H9 (cell line): ENCODE results near the gene P2RY12. TPM values are rescaled to one million over a fixed set of nuclear protein-coding genes. Genes with fewer than 3 reads are reported as not detected.

ENCODE experiments used
- DNase-seq: peaks from one replicate; pipeline ENCODE4 v3.0.0-alpha.2; 2017
- H2AFZ ChIP-seq: one replicate; pipeline ENCODE4 v1.6.1; 2013; ENCODE audit warnings: mild to moderate bottlenecking, low read length, control low read depth, moderate library complexity
- H2AK5ac ChIP-seq: 2 replicates; pipeline ENCODE4 v1.6.1; 2013; ENCODE audit warnings: low read length, control low read depth, mixed read lengths; ENCODE audit not compliant: insufficient read length
- H2BK120ac ChIP-seq: one replicate; pipeline ENCODE4 v1.6.1; 2013; ENCODE audit warnings: low read depth, mild to moderate bottlenecking, low read length, control low read depth, inconsistent platforms; ENCODE audit not compliant: poor library complexity, severe bottlenecking
- H2BK12ac ChIP-seq: 2 replicates; pipeline ENCODE4 v1.6.1; 2013; ENCODE audit warnings: low read length, control low read depth, mixed read lengths, low read depth; ENCODE audit not compliant: insufficient read length
- H2BK15ac ChIP-seq: 2 replicates; pipeline ENCODE4 v1.6.1; 2013; ENCODE audit warnings: low read depth, low read length, control low read depth
- H2BK20ac ChIP-seq: one replicate; pipeline ENCODE4 v1.6.1; 2013; ENCODE audit warnings: low read depth, mild to moderate bottlenecking, low read length, control low read depth, inconsistent platforms; ENCODE audit not compliant: poor library complexity, severe bottlenecking
- H2BK5ac ChIP-seq: 2 replicates; pipeline ENCODE4 v1.6.1; 2013; ENCODE audit warnings: low read length, control low read depth, mixed read lengths; ENCODE audit not compliant: insufficient read length
- H3K14ac ChIP-seq: 2 replicates; pipeline ENCODE4 v1.6.1; 2013; ENCODE audit warnings: low read length, control low read depth; ENCODE audit not compliant: insufficient read depth
- H3K18ac ChIP-seq: 2 replicates; pipeline ENCODE4 v1.6.1; 2013; ENCODE audit warnings: low read depth, mild to moderate bottlenecking, mixed read lengths, low read length, control low read depth; ENCODE audit not compliant: insufficient read length
- H3K23ac ChIP-seq: 2 replicates; pipeline ENCODE4 v1.6.1; 2013; ENCODE audit warnings: low read length, control low read depth, mixed read lengths, low read depth; ENCODE audit not compliant: insufficient read length
- H3K23me2 ChIP-seq: 2 replicates; pipeline ENCODE4 v1.6.1; 2013; ENCODE audit warnings: low read depth, mild to moderate bottlenecking, mixed read lengths, low read length, control low read depth; ENCODE audit not compliant: insufficient read length, poor library complexity, severe bottlenecking
- H3K27ac ChIP-seq: 2 replicates; pipeline ENCODE4 v1.5.1; 2013; ENCODE audit warnings: low read length, control low read depth, mixed read lengths, low read depth; ENCODE audit not compliant: insufficient read length
- H3K27me3 ChIP-seq: 2 replicates; pipeline ENCODE4 v1.6.1; 2013; ENCODE audit warnings: low read length, control low read depth, inconsistent platforms; ENCODE audit not compliant: insufficient read depth
- H3K4ac ChIP-seq: 2 replicates; pipeline ENCODE4 v1.6.1; 2013; ENCODE audit warnings: low read depth, mild to moderate bottlenecking, control low read depth, inconsistent platforms, low read length, moderate library complexity
- H3K4me1 ChIP-seq: 2 replicates; pipeline ENCODE4 v1.6.1; 2013; ENCODE audit warnings: low read length, control low read depth, inconsistent platforms; ENCODE audit not compliant: insufficient read depth
- H3K4me2 ChIP-seq: 2 replicates; pipeline ENCODE4 v1.6.1; 2013; ENCODE audit warnings: low read length, control low read depth, mixed read lengths; ENCODE audit not compliant: insufficient read length, insufficient read depth
- H3K56ac ChIP-seq: 2 replicates; pipeline ENCODE4 v1.6.1; 2013; ENCODE audit warnings: low read depth, mild to moderate bottlenecking, mixed read lengths, low read length, control low read depth; ENCODE audit not compliant: insufficient read length
- H3K79me1 ChIP-seq: 2 replicates; pipeline ENCODE4 v1.6.1; 2013; ENCODE audit warnings: low read depth, mild to moderate bottlenecking, moderate library complexity, low read length, control low read depth, inconsistent platforms; ENCODE audit not compliant: insufficient read depth, poor library complexity, severe bottlenecking
- H3K79me2 ChIP-seq: 2 replicates; pipeline ENCODE4 v1.6.1; 2013; ENCODE audit warnings: low read length, control low read depth, inconsistent platforms; ENCODE audit not compliant: insufficient read depth
- H3K9ac ChIP-seq: 2 replicates; pipeline ENCODE4 v1.6.1; 2013; ENCODE audit warnings: low read length, control low read depth, mixed read lengths; ENCODE audit not compliant: insufficient read length; ENCODE audit errors: extremely low read depth
- H3K9me3 ChIP-seq: one replicate; pipeline ENCODE4 v1.6.1; 2013; ENCODE audit warnings: low read depth, low read length, inconsistent platforms; ENCODE audit not compliant: control insufficient read depth
- H3T11ph ChIP-seq: one replicate; pipeline ENCODE4 v1.6.1; 2013; ENCODE audit warnings: mild to moderate bottlenecking, low read length, control low read depth, inconsistent platforms
- H4K20me1 ChIP-seq: one replicate; pipeline ENCODE4 v1.6.1; 2013; ENCODE audit not compliant: control insufficient read depth, insufficient read length, insufficient read depth
- H4K5ac ChIP-seq: 2 replicates; pipeline ENCODE4 v1.6.1; 2013; ENCODE audit warnings: low read depth, mild to moderate bottlenecking, mixed read lengths, low read length, control low read depth; ENCODE audit not compliant: insufficient read length
- H4K8ac ChIP-seq: replicated peaks from 2 replicates; pipeline ENCODE4 v1.6.1; 2013; ENCODE audit warnings: low read length, control low read depth, mixed read lengths, low read depth; ENCODE audit not compliant: insufficient read length
- H4K91ac ChIP-seq: 2 replicates; pipeline ENCODE4 v1.6.1; 2013; ENCODE audit warnings: low read depth, mild to moderate bottlenecking, moderate library complexity, mixed read lengths, low read length, control low read depth; ENCODE audit not compliant: insufficient read length
- H3K27ac Mint-ChIP-seq, 3 experiments: 2 replicates in 2 of 3; 3 replicates in 1 of 3; pipeline ENCODE4 v1.8.0; 2020 to 2021; ENCODE audit warnings: mixed read lengths in 3 of 3, mild to moderate bottlenecking in 1 of 3, moderate library complexity in 1 of 3
- H3K27me3 Mint-ChIP-seq: 2 replicates; pipeline ENCODE4 v1.8.0; 2021; ENCODE audit warnings: low read depth, mild to moderate bottlenecking, moderate library complexity, mixed read lengths
- H3K36me3 Mint-ChIP-seq, 3 experiments: 2 replicates in 2 of 3; 3 replicates in 1 of 3; pipeline ENCODE4 v1.8.0; 2020 to 2021; ENCODE audit warnings: low read depth in 3 of 3, mixed read lengths in 3 of 3; ENCODE audit not compliant: insufficient read depth in 1 of 3
- H3K4me1 Mint-ChIP-seq, 2 experiments: 2 replicates each; pipeline ENCODE4 v1.8.0; 2020; ENCODE audit warnings: mixed read lengths in 2 of 2
- H3K4me3 Mint-ChIP-seq, 2 experiments: 2 replicates in 1 of 2; 3 replicates in 1 of 2; pipeline ENCODE4 v1.8.0; 2020 to 2021; ENCODE audit warnings: mild to moderate bottlenecking in 2 of 2, mixed read lengths in 2 of 2, moderate library complexity in 1 of 2
- H3K9me3 Mint-ChIP-seq, 2 experiments: 2 replicates in 1 of 2; 3 replicates in 1 of 2; pipeline ENCODE4 v1.8.0; 2020; ENCODE audit warnings: mild to moderate bottlenecking in 2 of 2, mixed read lengths in 2 of 2, moderate library complexity in 1 of 2
- CTCF ChIP-seq: fragments of 200-600 bp; sonication (generic); conservative IDR thresholded peaks from 3 replicates; pipeline ENCODE4 v1.8.0; 2021; ENCODE audit warnings: antibody characterized with exemption, mild to moderate bottlenecking
- WGBS: extraction: QIAGEN DNeasy Blood & Tissue Kit; methylation state at CpG from one replicate; pipeline ENCODE4 v1.1.7; 2013; ENCODE audit warnings: missing lambda C conversion rate, low lambda C conversion rate, mixed read lengths; ENCODE audit not compliant: insufficient read length; ENCODE audit errors: extremely low coverage; 5-methylcytosine and 5-hydroxymethylcytosine counted together
- total RNA-seq: library from RNA; stranded (reverse); gene quantifications from 2 replicates; pipeline ENCODE4 v1.2.1, GENCODE V29; 2021

The P2RY12 gene
- total RNA-seq, 1 experiment from 2014 or later: not detected

DNA sequence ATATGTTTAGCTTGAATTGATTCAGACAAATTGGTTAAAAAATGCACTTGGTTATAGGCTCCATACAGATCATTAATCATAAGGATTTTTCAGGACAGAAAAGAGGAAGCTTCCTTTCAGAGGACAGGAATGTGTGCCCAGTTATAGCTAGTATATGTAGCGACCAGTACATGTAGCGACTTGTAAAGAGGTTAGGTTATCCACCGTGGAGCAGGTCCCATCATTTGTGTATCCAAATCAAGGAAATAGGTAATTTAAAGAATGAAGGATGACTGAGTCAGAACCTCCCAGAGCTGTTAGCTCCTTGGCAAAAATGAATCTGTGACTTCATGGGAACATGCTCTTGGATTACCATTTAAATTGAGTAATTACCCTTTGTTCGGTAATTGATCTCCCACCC is 15.8 kb upstream of the P2RY12 start:
- Histone ChIP-seq H2BK15ac (no peak overlapping the region), H2BK20ac (no peak overlapping the region), H3K27me3 (no peaks in the 10 kb centered on the region), H3K23me2 (no peaks in the 10 kb centered on the region), H3K14ac (no peak overlapping the region), H4K20me1 (no peaks in the 10 kb centered on the region), H2BK120ac (peak overlapping the region; percentile 36), H4K8ac (no peak overlapping the region), H2AFZ (no peak overlapping the region), H3K27ac (no peak overlapping the region), H3K23ac (no peak overlapping the region), H3K4ac (no peak overlapping the region), H3T11ph (no peak overlapping the region), H2AK5ac (no peak overlapping the region), H3K79me2 (no peaks in the 10 kb centered on the region), H4K91ac (no peak overlapping the region), H2BK5ac (no peak overlapping the region), H3K79me1 (no peaks in the 10 kb centered on the region), H3K9me3 (no peaks in the 10 kb centered on the region), H2BK12ac (no peak overlapping the region), H3K56ac (no peak overlapping the region), H3K18ac (no peak overlapping the region), H3K4me2 (no peak overlapping the region), H4K5ac (no peak overlapping the region), H3K9ac (no peak overlapping the region), H3K4me1 (no peaks in the 10 kb centered on the region)
- Mint-ChIP-seq H3K36me3 (peaks cover 3 to 6% (median 4%) of the 10 kb centered on the region in 3 experiments; a peak in 3 of 7 replicates), H3K9me3 (no peaks in the 10 kb centered on the region), H3K4me1 (peaks cover 10 to 13% of the 10 kb centered on the region in 2 experiments), H3K27ac (no peak overlapping the region), H3K4me3 (no peak overlapping the region), H3K27me3 (no peaks in the 10 kb centered on the region)
- TF ChIP-seq CTCF: no peak
- no peak for DNase-seq
- WGBS: no CpG with 5 or more reads among the region's 4 CpGs
